Breast epithelium (tissue), 4 donors: ENCODE data around the gene TMCC1. TPM values are rescaled to one million over a fixed set of nuclear protein-coding genes. Genes with fewer than 3 reads are reported as not detected.
A peak's percentile ranks its signal among the peaks of the same experiment; 100 is the strongest.

Source experiments
- DNase-seq, 2 donors: peaks; one replicate each; pipeline ENCODE4 v3.0.0-alpha.2; 2019; ENCODE audit warnings: low spot score in 2 of 2
- H3K27ac ChIP-seq, 2 donors: fragments of 200-600 bp; sonication (generic) in 1 of 2; one replicate each; pipeline ENCODE4 v1.5.1; 2016 to 2019; ENCODE audit warnings: mild to moderate bottlenecking in 1 of 2
- H3K27me3 ChIP-seq, 2 donors: fragments of 200-600 bp; sonication (generic) in 1 of 2; one replicate each; pipeline versions ENCODE4 v1.5.1 to v1.6.0; 2017 to 2019; ENCODE audit warnings: control low read depth in 1 of 2, mild to moderate bottlenecking in 1 of 2
- H3K36me3 ChIP-seq: fragments of 200-600 bp; one replicate; pipeline ENCODE4 v1.5.1; 2019
- H3K4me1 ChIP-seq, 2 donors: fragments of 200-600 bp; sonication (generic); one replicate each; pipeline ENCODE4 v1.5.1; 2016 to 2019; ENCODE audit warnings: control low read depth in 1 of 2
- H3K4me3 ChIP-seq, 3 donors: fragments of 200-600 bp; sonication (generic); 1 replicate in 2 of 3; 2 replicates in 1 of 3; pipeline ENCODE4 v1.5.1; 2016 to 2019; ENCODE audit warnings: mild to moderate bottlenecking in 3 of 3, moderate library complexity in 2 of 3
- H3K9me3 ChIP-seq, 2 donors: fragments of 200-600 bp; sonication (generic) in 1 of 2; one replicate each; pipeline ENCODE4 v1.5.1; 2016 to 2019; ENCODE audit warnings: control low read depth in 1 of 2
- POLR2A ChIP-seq: fragments of 450-650 bp; IDR thresholded peaks from one replicate; pipeline ENCODE4 v1.6.1; 2016; ENCODE audit warnings: antibody characterized with exemption, mild to moderate bottlenecking, moderate library complexity
- POLR2AphosphoS5 ChIP-seq, 3 donors: sonication (generic); formaldehyde crosslinking; IDR thresholded peaks; one replicate each; pipeline ENCODE4 v1.6.1; 2017; ENCODE audit warnings: antibody characterized with exemption in 3 of 3
- intact Hi-C: fragments of 100-400 bp; cut with DNase I; formaldehyde crosslinking; loops from one replicate; pipeline ENCODE4 v1.15.1; 2023; ENCODE audit warnings: low total_unique reads
- total RNA-seq, 3 donors: library from RNA; depleted of rRNA; stranded (reverse); fragments of >200 nt; gene quantifications; one replicate each; pipeline ENCODE4 v1.1.0, GENCODE V29; 2016
- TF ChIP-seq, protein P1 (sequence below), 3 donors: fragments of 450-650 bp; IDR thresholded peaks; one replicate each; pipeline ENCODE4 v1.5.1; 2016 to 2017; ENCODE audit warnings: antibody characterized with exemption in 3 of 3, mild to moderate bottlenecking in 3 of 3, moderate library complexity in 3 of 3

The TMCC1 gene
- total RNA-seq, 3 donors from 2014 or later: 29.4 to 48.1 (median 29.8) TPM

DNA sequence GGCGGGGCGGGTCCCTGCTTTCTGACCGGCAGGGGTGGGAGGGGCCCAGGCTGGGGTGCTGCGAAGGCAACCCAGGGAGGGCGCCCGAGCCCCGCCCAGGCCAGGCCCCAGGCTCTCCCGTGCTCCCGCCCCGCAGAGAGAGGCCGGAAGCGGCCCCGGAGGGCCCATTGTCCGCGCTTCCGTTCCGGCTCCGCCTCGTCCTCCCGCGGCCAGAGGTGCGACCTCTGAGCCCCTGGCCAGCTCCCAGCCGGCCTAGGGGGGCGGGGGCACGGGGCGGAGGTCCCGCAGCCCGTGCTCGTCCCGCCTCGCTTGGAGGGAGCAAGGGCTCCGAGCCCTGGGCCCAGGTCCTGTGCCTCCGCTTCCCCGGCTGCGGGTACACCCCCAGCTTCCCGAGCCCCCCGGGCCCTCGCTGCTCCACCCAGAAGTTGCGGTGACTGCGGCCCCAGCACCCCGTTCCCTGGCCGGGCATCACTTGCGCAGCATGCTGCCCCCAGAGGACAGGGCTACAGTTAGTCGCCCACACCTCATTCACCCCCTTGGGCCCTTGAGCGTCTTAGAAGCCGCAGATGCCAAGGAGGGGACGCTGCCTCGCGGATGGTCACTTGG, 266.7 kb downstream of the TMCC1 start:
- TF ChIP-seq POLR2AphosphoS5 (IDR thresholded peaks at IDR 0.05) (peak; percentile 46 to 67 (median 56)), POLR2A (peak; percentile 13)
- TF ChIP-seq, protein P1, sequence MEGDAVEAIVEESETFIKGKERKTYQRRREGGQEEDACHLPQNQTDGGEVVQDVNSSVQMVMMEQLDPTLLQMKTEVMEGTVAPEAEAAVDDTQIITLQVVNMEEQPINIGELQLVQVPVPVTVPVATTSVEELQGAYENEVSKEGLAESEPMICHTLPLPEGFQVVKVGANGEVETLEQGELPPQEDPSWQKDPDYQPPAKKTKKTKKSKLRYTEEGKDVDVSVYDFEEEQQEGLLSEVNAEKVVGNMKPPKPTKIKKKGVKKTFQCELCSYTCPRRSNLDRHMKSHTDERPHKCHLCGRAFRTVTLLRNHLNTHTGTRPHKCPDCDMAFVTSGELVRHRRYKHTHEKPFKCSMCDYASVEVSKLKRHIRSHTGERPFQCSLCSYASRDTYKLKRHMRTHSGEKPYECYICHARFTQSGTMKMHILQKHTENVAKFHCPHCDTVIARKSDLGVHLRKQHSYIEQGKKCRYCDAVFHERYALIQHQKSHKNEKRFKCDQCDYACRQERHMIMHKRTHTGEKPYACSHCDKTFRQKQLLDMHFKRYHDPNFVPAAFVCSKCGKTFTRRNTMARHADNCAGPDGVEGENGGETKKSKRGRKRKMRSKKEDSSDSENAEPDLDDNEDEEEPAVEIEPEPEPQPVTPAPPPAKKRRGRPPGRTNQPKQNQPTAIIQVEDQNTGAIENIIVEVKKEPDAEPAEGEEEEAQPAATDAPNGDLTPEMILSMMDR (IDR thresholded peaks at IDR 0.05): peak in 1 of 3 donors; percentile 10
- peak overlapping the region; percentile 92 to 99 for H3K27ac ChIP-seq
- no peaks in the 10 kb centered on the region for H3K27me3 ChIP-seq
- peaks cover 0 to 14% of the 10 kb centered on the region in 2 donors for H3K4me1 ChIP-seq
- no peaks in the 10 kb centered on the region for H3K36me3 ChIP-seq
- DNase-seq: peak; percentile 64 to 80
- no peaks in the 10 kb centered on the region for H3K9me3 ChIP-seq
- H3K4me3 ChIP-seq: peak overlapping the region; percentile 44 to 76 (median 66)
- intact Hi-C loops: no loop called here

DNA sequence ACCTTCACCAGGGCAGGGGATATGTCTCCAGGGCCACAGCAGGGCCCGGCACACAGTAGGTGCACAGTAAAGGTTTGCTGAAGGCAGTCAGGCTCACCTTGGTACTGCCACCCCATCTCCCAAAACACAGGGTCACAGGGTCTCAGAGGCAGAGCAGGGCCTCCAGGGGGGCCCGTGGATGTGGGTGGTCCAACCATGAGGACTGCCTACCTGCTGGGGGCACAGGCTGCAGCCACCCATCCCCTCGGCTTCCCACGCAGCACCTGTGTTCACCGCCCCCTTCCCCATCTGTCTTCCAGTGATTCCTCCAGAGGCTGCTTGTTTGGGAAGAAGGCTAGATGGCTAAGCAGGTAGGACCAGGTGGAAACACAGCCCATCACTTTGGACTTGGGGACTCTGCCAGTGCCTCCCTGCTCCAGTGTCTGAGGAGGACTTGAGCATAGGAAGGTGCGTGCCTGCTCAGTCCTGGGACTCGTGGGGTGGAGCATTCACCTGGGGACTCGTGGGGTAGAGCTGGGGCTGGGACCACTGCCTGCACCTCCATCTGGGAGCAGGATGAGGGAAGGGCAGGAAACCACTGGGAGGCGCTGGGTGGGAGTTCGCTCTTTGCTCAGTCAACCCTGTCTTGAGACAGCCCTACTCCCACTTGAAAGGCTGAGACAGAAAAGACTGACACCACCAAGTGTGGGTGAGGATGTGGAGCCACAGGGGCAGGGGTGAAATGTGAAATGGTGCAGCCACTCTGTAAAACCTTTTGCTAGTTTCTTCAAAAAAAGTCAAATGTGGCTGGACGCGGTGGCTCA, 268.2 kb downstream of the TMCC1 start:
- Histone ChIP-seq H3K27ac (peak overlapping the region; percentile 48 to 93), H3K4me1 (peaks cover 0 to 14% of the 10 kb centered on the region in 2 donors), H3K27me3 (no peaks in the 10 kb centered on the region), H3K9me3 (no peaks in the 10 kb centered on the region), H3K4me3 (peak overlapping the region in 1 of 3 donors; percentile 29), H3K36me3 (no peaks in the 10 kb centered on the region)
- TF ChIP-seq POLR2A: no peak
- TF ChIP-seq, protein P1 (IDR thresholded peaks at IDR 0.05): no peak
- no peak for TF ChIP-seq POLR2AphosphoS5 (IDR thresholded peaks at IDR 0.05)
- peak in 1 of 2 donors; percentile 18 for DNase-seq
- intact Hi-C loops: no loop called here

DNA sequence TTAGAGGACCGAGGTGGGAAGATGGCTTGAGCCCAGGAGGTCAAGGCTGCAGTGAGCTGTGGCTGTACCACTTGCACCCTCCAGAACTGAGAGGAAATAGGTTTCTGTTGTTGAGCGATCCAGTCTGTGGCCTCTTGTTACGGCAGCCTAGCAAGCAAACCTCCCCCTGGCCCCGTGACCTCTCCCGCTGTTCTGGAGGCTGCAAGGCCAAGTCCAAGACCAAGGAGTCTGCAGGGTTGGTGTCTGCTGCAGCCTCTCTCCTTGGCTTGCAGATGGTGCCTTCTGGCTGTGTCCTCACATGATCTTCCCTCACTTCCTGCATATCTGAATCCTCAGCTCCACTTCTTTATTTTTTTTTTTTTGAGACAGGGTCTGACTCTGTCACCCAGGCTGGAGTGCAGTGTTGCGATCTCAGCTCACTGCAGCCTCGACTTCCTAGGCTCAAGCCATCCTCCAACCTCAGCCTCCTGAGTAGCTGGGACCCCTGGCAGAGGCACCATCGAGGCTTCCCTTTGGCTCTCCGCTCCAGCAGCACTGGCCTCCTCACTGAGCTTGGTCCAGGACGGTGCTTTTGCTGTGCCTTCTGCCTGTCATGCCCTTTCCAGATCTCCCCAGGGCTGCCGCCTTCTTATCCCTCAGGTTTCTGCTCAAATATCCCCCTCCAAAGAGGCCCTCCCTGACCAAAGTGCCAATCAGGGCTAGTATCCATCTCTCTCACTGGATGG, 269.0 kb downstream of the TMCC1 start:
- Histone ChIP-seq H3K9me3 (no peaks in the 10 kb centered on the region), H3K27me3 (no peaks in the 10 kb centered on the region), H3K4me3 (no peak overlapping the region), H3K4me1 (peaks cover 0 to 14% of the 10 kb centered on the region in 2 donors), H3K36me3 (no peaks in the 10 kb centered on the region), H3K27ac (peak overlapping the region; percentile 65 to 93)
- DNase-seq: peak in 1 of 2 donors; percentile 21
- intact Hi-C loops: no loop called here
- TF ChIP-seq, protein P1 (IDR thresholded peaks at IDR 0.05): no peak
- TF ChIP-seq POLR2AphosphoS5 (IDR thresholded peaks at IDR 0.05) (no peak), POLR2A (no peak)

DNA sequence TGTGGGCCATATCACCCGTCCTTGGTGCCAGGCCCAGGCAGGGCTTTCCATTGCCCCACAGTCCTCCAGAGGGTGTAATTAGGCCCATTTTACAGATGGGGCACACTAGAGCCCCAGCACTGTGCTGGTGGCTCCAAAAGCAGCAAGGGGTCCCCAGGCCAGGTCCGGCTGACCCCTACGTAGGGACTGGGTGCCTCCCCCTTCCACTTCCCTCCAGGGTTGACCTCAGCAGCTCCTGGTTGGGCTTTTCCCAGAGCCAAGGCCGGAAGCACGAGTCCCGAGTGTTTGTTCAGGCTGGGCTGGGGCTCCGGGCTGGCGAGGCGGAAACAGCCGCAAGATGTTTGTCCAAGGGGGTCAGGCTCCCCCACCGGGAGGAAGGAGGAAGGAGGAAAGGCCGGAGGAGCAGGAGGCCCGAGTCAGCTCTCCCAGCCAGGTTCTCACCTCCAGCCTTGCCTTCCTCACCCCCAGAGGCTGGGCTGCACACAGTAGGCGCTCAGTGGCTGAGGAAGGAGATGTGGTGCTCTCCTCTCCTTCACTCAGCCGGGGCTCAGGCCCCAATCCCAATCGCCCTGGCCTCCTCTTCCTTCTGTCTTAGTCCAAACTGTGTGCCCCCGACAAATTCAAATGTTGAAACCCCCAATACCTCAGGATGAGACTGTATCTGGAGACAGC, 269.9 kb downstream of the TMCC1 start:
- Histone ChIP-seq H3K27me3 (no peaks in the 10 kb centered on the region), H3K4me3 (no peak overlapping the region), H3K4me1 (peaks cover 0 to 14% of the 10 kb centered on the region in 2 donors), H3K27ac (peak overlapping the region; percentile 65 to 78), H3K9me3 (no peaks in the 10 kb centered on the region), H3K36me3 (no peaks in the 10 kb centered on the region)
- peak; percentile 37 to 76 for DNase-seq
- intact Hi-C loops: no loop called here
- TF ChIP-seq POLR2A (no peak), POLR2AphosphoS5 (IDR thresholded peaks at IDR 0.05) (peak in 2 of 3 donors; percentile 57 to 66)

DNA sequence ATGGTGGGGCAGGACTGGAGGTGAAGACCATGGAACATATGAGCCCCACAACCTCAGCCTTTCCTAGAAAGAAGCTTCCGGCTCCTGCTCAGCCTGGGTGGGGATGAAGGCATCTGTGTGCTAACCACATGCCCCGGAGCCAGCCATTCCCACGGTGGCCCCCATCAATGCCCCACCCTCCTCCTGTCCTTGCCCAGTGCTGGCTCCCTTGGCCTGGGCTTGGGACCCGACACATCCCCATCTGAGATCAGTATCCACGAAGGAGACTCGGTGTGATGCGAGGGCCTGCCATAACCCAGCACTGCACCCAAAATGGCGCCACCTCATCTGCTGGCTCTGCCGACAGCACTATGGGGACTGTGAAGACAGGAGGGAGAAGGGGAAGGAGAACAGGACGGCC, 270.6 kb downstream of the TMCC1 start:
- no peaks in the 10 kb centered on the region for H3K9me3 ChIP-seq
- peaks cover 0 to 9% of the 10 kb centered on the region in 2 donors for H3K4me1 ChIP-seq
- no peak overlapping the region for H3K4me3 ChIP-seq
- H3K27me3 ChIP-seq: no peaks in the 10 kb centered on the region
- DNase-seq: no peak
- H3K27ac ChIP-seq: peak overlapping the region; percentile 65 to 78
- TF ChIP-seq, protein P1 (IDR thresholded peaks at IDR 0.05): no peak
- TF ChIP-seq POLR2A (no peak), POLR2AphosphoS5 (IDR thresholded peaks at IDR 0.05) (no peak)
- no peaks in the 10 kb centered on the region for H3K36me3 ChIP-seq
- intact Hi-C loops: no loop called here
